ENCODE measurements around the gene CYBC1. TPM values are rescaled to one million over a fixed set of nuclear protein-coding genes. Genes with fewer than 3 reads are reported as not detected.

The CYBC1 gene
- polyA plus RNA-seq, 1 donor from 2014 or later, result 66.6 TPM

DNA sequence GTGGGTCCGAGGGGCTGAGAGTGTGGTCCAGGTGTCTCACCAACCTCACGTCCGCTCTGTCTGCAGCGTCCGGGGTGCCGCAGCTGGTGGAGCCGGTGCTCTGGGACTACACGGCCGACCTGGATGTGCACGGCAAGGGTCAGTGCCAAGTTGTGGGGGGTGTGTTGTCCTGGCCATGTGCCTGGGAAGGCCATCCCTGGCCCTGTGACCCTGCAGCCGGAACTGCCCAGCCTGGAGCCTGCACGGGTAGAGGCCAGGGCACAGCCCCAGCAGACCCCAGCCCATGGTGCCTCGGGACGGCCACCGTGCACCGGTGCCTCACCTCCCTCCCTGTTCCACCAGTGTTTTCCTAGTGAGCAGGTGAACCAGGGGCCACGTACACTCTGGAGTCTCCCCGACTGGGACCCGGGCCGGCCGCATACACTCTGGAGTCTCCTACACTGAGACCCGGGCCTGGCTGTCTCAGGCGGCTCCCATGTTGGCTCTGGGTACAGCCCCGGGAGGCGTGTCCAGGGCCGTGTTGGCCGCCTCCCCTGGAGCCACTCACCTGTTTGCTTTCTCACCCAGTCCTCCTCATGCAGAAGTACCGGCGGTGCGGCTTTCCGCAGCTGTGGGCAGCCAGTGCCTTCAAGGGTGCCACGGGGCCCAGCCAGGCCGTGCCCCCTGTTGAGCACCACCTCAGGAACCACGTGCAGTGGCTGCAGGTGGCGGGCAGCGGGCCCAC, 13.8 kb downstream of the CYBC1 start:
- no peak overlapping the region for H2AFZ ChIP-seq (ENCODE audit: low read depth, low read length)
- no peaks in the 10 kb centered on the region for H3K36me3 ChIP-seq (ENCODE audit: insufficient read depth, low read length)
- H3K9ac ChIP-seq (ENCODE audit: low read length), result no peak overlapping the region
- H3K4me3 ChIP-seq (ENCODE audit: low read length), result no peak overlapping the region
- no peaks in the 10 kb centered on the region for H3K79me2 ChIP-seq (replicated peaks; ENCODE audit: insufficient read depth, low read length)
- no peak for TF ChIP-seq SMC3 (conservative IDR thresholded peaks at IDR 0.05; ENCODE audit: poor library complexity)
- TF ChIP-seq, protein P1, sequence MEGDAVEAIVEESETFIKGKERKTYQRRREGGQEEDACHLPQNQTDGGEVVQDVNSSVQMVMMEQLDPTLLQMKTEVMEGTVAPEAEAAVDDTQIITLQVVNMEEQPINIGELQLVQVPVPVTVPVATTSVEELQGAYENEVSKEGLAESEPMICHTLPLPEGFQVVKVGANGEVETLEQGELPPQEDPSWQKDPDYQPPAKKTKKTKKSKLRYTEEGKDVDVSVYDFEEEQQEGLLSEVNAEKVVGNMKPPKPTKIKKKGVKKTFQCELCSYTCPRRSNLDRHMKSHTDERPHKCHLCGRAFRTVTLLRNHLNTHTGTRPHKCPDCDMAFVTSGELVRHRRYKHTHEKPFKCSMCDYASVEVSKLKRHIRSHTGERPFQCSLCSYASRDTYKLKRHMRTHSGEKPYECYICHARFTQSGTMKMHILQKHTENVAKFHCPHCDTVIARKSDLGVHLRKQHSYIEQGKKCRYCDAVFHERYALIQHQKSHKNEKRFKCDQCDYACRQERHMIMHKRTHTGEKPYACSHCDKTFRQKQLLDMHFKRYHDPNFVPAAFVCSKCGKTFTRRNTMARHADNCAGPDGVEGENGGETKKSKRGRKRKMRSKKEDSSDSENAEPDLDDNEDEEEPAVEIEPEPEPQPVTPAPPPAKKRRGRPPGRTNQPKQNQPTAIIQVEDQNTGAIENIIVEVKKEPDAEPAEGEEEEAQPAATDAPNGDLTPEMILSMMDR (IDR thresholded peaks at IDR 0.05; ENCODE audit: poor library complexity, severe bottlenecking), result no peak
- TF ChIP-seq EP300 (conservative IDR thresholded peaks at IDR 0.05; ENCODE audit: poor library complexity, severe bottlenecking), result no peak
- no peak for TF ChIP-seq TAF1 (IDR thresholded peaks at IDR 0.05; ENCODE audit: low read depth)
- no peak for TF ChIP-seq MXI1 (conservative IDR thresholded peaks at IDR 0.05; ENCODE audit: poor library complexity, severe bottlenecking)
- no peaks in the 10 kb centered on the region for H3K27me3 ChIP-seq (ENCODE audit: insufficient read depth, low read depth, low read length)
- no peaks in the 10 kb centered on the region for H4K20me1 ChIP-seq (ENCODE audit: insufficient read depth)
- H3K9me3 ChIP-seq (ENCODE audit: low read length), result no peaks in the 10 kb centered on the region
- no peaks in the 10 kb centered on the region for H3F3A ChIP-seq (ENCODE audit: insufficient read depth, low read length, poor library complexity, severe bottlenecking)
- H3K9me2 ChIP-seq (ENCODE audit: insufficient read depth, low read length), result no peaks in the 10 kb centered on the region
- H3K27ac ChIP-seq (ENCODE audit: low read length), result no peak overlapping the region
- H3K4me2 ChIP-seq (ENCODE audit: low read length), result no peak overlapping the region

DNA sequence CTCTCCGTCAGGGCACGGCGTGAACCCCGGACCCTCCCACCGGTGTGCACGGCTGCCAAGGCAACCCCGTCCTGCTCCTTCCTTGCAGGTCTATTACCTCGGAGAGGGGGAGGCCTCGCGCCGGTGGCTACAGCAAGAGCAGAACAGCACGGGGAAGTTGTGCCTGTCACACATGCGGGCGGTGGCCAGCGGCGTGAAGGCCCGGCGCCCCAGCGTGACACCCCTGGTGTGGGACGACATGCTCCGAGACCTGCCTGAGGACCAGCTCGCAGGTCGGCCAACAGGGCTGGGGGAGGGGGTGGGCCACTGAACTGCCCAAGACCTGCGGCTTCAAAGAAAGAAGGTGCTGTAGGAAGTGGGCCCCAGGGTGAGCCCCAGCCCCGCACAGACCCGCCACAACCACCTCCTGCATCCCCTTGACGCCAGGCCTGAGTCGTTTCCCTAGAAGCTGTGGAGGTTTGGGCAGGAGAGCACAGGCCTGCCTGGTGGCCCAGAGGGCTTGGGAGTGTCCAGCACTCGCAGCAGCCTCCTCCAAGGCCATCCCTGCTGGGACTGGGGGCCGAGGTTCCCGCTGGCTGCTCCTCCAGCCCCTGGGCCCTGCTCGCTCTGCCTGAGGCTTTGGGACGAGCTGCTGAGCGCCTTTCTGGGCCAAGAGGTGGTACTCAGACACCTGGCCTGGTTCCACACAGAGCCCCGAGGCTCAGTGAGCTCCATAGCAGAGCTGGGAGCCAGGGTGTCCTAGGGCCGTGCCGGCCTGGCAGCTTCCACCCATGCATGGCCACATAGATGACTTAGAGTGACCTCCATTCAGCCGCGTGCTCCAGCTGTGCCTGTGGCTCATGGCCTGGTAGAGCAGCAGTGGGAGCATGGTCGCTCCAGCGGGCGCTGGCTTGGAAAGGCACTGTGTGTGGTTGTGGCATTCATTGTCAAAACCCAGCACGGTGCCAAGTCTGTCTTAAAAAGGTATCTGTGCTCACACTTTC, 14.7 kb downstream of the CYBC1 start:
- Histone ChIP-seq H3K79me2 (replicated peaks; ENCODE audit: insufficient read depth, low read length) (no peaks in the 10 kb centered on the region), H3K9me3 (ENCODE audit: low read length) (no peaks in the 10 kb centered on the region), H2AFZ (ENCODE audit: low read depth, low read length) (no peak overlapping the region), H3K4me3 (ENCODE audit: low read length) (no peak overlapping the region), H4K20me1 (ENCODE audit: insufficient read depth) (no peaks in the 10 kb centered on the region), H3K9me2 (ENCODE audit: insufficient read depth, low read length) (no peaks in the 10 kb centered on the region), H3K9ac (ENCODE audit: low read length) (no peak overlapping the region), H3F3A (ENCODE audit: insufficient read depth, low read length, poor library complexity, severe bottlenecking) (no peaks in the 10 kb centered on the region), H3K4me2 (ENCODE audit: low read length) (no peak overlapping the region), H3K27ac (ENCODE audit: low read length) (no peak overlapping the region), H3K36me3 (ENCODE audit: insufficient read depth, low read length) (no peaks in the 10 kb centered on the region), H3K27me3 (ENCODE audit: insufficient read depth, low read depth, low read length) (no peaks in the 10 kb centered on the region)
- TF ChIP-seq TAF1 (IDR thresholded peaks at IDR 0.05; ENCODE audit: low read depth) (no peak), EP300 (conservative IDR thresholded peaks at IDR 0.05; ENCODE audit: poor library complexity, severe bottlenecking) (no peak), POLR2AphosphoS5 (IDR thresholded peaks at IDR 0.05) (no peak), MXI1 (conservative IDR thresholded peaks at IDR 0.05; ENCODE audit: poor library complexity, severe bottlenecking) (no peak), SMC3 (conservative IDR thresholded peaks at IDR 0.05; ENCODE audit: poor library complexity) (no peak), REST (IDR thresholded peaks at IDR 0.05; ENCODE audit: borderline replicate concordance) (no peak), RAD21 (conservative IDR thresholded peaks at IDR 0.05) (no peak), EZH2 (IDR thresholded peaks at IDR 0.05; ENCODE audit: borderline replicate concordance, insufficient read depth, low read length, poor library complexity, severe bottlenecking) (no peak)
- TF ChIP-seq, protein P1 (IDR thresholded peaks at IDR 0.05; ENCODE audit: poor library complexity, severe bottlenecking), result no peak

All from neural cell (in vitro differentiated cells).